ENCODE measurements around the gene ORMDL3.
A peak's percentile ranks its signal among the peaks of the same experiment; 100 is the strongest.

ORMDL3 gene

GRCh38 chr17:39898088-39898487 lies 29.3 kb downstream of the ORMDL3 start:
- Histone ChIP-seq H3K4me1 (ENCODE audit: control insufficient read depth, insufficient read depth, low read length) (no peaks in the 10 kb centered on the region), H3K27ac (ENCODE audit: extremely low read depth, low read depth, low read length) (no peak overlapping the region), H3K4me3 (ENCODE audit: low read depth, low read length) (no peak overlapping the region), H3K36me3 (ENCODE audit: control insufficient read depth in 2 of 2, insufficient read depth in 1 of 2, low read length in 2 of 2) (no peaks in the 10 kb centered on the region), H3K9me3 (ENCODE audit: control insufficient read depth, insufficient read depth, low read depth, low read length) (no peaks in the 10 kb centered on the region)
- ChIA-PET CTCF (no interaction called here), POLR2A (interaction anchor here (0.7 kb wide), 1 partner anchor 18 kb away, joined by 4 read pairs; no protein-coding TSS in a partner anchor)
- TF ChIP-seq ZNF184 (tag by site-specific recombination; IDR thresholded peaks at IDR 0.05) (peak; percentile 86; the same call in 1 of the 2 replicates), ZNF518A (tag by site-specific recombination; conservative IDR thresholded peaks at IDR 0.05; ENCODE audit: low read depth) (no peak)

GRCh38 chr17:39894681-39895376 lies 32.6 kb downstream of the ORMDL3 start:
- no peaks in the 10 kb centered on the region for H3K4me1 ChIP-seq (ENCODE audit: control insufficient read depth, insufficient read depth, low read length)
- TF ChIP-seq KLF1 (tag by site-specific recombination; IDR thresholded peaks at IDR 0.05) (no peak), ZNF621 (tag by site-specific recombination; IDR thresholded peaks at IDR 0.05) (no peak), ZBTB11 (tag by site-specific recombination; conservative IDR thresholded peaks at IDR 0.05; ENCODE audit: low read depth) (no peak), ZNF776 (tag by site-specific recombination; IDR thresholded peaks at IDR 0.05; ENCODE audit: borderline replicate concordance) (no peak), ZNF837 (tag by site-specific recombination; IDR thresholded peaks at IDR 0.05) (no peak), REPIN1 (tag by site-specific recombination; IDR thresholded peaks at IDR 0.05; ENCODE audit: low read depth) (no peak), ZBTB1 (tag by site-specific recombination; IDR thresholded peaks at IDR 0.05) (no peak), ZNF175 (tag by site-specific recombination; IDR thresholded peaks at IDR 0.05) (no peak), OSR2 (tag by site-specific recombination; IDR thresholded peaks at IDR 0.05) (no peak), FEZF1 (tag by site-specific recombination; IDR thresholded peaks at IDR 0.05) (no peak), ZNF114 (tag by site-specific recombination; IDR thresholded peaks at IDR 0.05) (no peak), HOXD13 (CRISPR knock-in tag; IDR thresholded peaks at IDR 0.05; ENCODE audit: borderline replicate concordance) (no peak), ZNF473 (tag by site-specific recombination; IDR thresholded peaks at IDR 0.05) (no peak), ZFHX2 (tag by site-specific recombination; conservative IDR thresholded peaks at IDR 0.05) (no peak), ZFP3 (tag by site-specific recombination; IDR thresholded peaks at IDR 0.05; ENCODE audit: low read depth) (no peak), ZNF121 (tag by site-specific recombination; IDR thresholded peaks at IDR 0.05) (no peak), ZNF391 (tag by site-specific recombination; IDR thresholded peaks at IDR 0.05; ENCODE audit: borderline replicate concordance, low read depth) (no peak)
- CTCF ChIA-PET = interaction anchor here (0.9 to 1.2 kb wide), 2 partner anchors 140 to 273 kb away, joined by 3 to 4 read pairs; no protein-coding TSS in a partner anchor
- no peaks in the 10 kb centered on the region for H3K9me3 ChIP-seq (ENCODE audit: control insufficient read depth, insufficient read depth, low read depth, low read length)
- H3K4me3 ChIP-seq (ENCODE audit: low read depth, low read length) = no peak overlapping the region
- POLR2A ChIA-PET = interaction anchor here (0.8 kb wide), 1 partner anchor 30 kb away, joined by 3 read pairs; no protein-coding TSS in a partner anchor
- no peak overlapping the region for H3K27ac ChIP-seq (ENCODE audit: extremely low read depth, low read depth, low read length)
- no peaks in the 10 kb centered on the region for H3K36me3 ChIP-seq (ENCODE audit: control insufficient read depth in 2 of 2, insufficient read depth in 1 of 2, low read length in 2 of 2)
